Measurements from ENCODE around the gene MRPS23.

Gene MRPS23

GRCh38 chr17:57859601-57860413, 10.0 kb upstream of the MRPS23 start:
- DNase-seq (ENCODE audit: low read depth), result no peak
- TF ChIP-seq CTCF (IDR thresholded peaks at IDR 0.05; ENCODE audit: insufficient read depth, low read depth, low read length, missing control alignments), result no peak

GRCh38 chr17:57858838-57859237, 9.0 kb upstream of the MRPS23 start:
- no peak for TF ChIP-seq CTCF (IDR thresholded peaks at IDR 0.05; ENCODE audit: insufficient read depth, low read depth, low read length, missing control alignments)
- no peak for DNase-seq (ENCODE audit: low read depth)
- no peak overlapping the region for H3K4me3 ChIP-seq (ENCODE audit: low read depth, low read length)

More at GRCh38 chr17:57859601-57860413, 10.0 kb upstream of the MRPS23 start:
- no peak overlapping the region for H3K4me3 ChIP-seq (ENCODE audit: low read depth, low read length)

- no peak for TF ChIP-seq CTCF (IDR thresholded peaks at IDR 0.05; ENCODE audit: insufficient read depth, low read depth, low read length, missing control alignments)
- H3K4me3 ChIP-seq (ENCODE audit: low read depth, low read length), result no peak overlapping the region
- DNase-seq (ENCODE audit: low read depth), result no peak
These were observed 7.2 kb upstream of the MRPS23 start for GRCh38 chr17:57856792-57857620.

- no peak overlapping the region for H3K4me3 ChIP-seq (ENCODE audit: low read depth, low read length)
- no peak for TF ChIP-seq CTCF (IDR thresholded peaks at IDR 0.05; ENCODE audit: insufficient read depth, low read depth, low read length, missing control alignments)
- DNase-seq (ENCODE audit: low read depth), result no peak
These were observed 5.7 kb upstream of the MRPS23 start for GRCh38 chr17:57855391-57856035.

- no peak for DNase-seq (ENCODE audit: low read depth)
- no peak overlapping the region for H3K4me3 ChIP-seq (ENCODE audit: low read depth, low read length)
- TF ChIP-seq CTCF (IDR thresholded peaks at IDR 0.05; ENCODE audit: insufficient read depth, low read depth, low read length, missing control alignments), result no peak
These were observed 3.9 kb upstream of the MRPS23 start for GRCh38 chr17:57853695-57854094.

- TF ChIP-seq CTCF (IDR thresholded peaks at IDR 0.05; ENCODE audit: insufficient read depth, low read depth, low read length, missing control alignments), result no peak
- H3K4me3 ChIP-seq (ENCODE audit: low read depth, low read length), result no peak overlapping the region
- DNase-seq (ENCODE audit: low read depth), result no peak
These were observed 3.1 kb upstream of the MRPS23 start for GRCh38 chr17:57852955-57853328.

Measured in GM12865 (cell line).